ENCODE measurements around the gene YAE1. TPM values are rescaled to one million over a fixed set of nuclear protein-coding genes. Genes with fewer than 3 reads are reported as not detected.

YAE1 gene
- total and polyA plus RNA-seq, 12 donors: 11.1 to 77.2 (median 23.7) TPM

DNA sequence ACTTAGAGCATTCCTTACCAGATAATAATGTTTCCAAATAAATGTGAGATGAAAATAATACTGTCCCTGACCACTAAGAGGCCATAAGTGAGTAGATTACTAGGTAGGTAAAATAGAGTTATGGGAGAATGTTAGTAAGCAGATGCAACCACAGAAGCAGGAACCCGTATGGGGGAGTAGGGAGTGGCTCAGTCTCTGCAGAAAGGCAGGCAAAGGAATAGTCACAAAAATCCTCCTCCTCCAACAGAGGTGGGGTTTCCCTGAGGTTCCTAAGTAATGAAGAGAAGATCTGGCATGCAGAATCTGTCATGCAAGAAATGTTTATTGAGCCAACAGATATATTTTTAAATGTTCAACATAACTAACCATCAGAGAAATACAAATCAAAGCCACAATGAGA is 9.0 kb upstream of the YAE1 start:
- Histone ChIP-seq H3K36me3 (replicated peaks in 1 of 2) (no peaks in the 10 kb centered on the region), H3K27ac (no peak overlapping the region), H3K9me3 (replicated peaks in 1 of 3) (no peaks in the 10 kb centered on the region), H3K4me1 (replicated peaks in 1 of 2) (peaks cover 0 to 9% of the 10 kb centered on the region in 2 donors), H3K27me3 (no peaks in the 10 kb centered on the region), H3K4me3 (no peak overlapping the region)
- DNase-seq: no peak
- 21 to 53% (median 37%) methylated on average over 1 of the region's 1 CpG for WGBS, 4 donors
- intact Hi-C loops (cut with DNase I): no loop called here
- TF ChIP-seq CTCF (IDR thresholded peaks at IDR 0.05) (no peak), POLR2A (IDR thresholded peaks at IDR 0.05) (no peak)

- TF ChIP-seq POLR2A (IDR thresholded peaks at IDR 0.05) (no peak), CTCF (IDR thresholded peaks at IDR 0.05) (no peak)
- DNase-seq: no peak
- H3K4me3 ChIP-seq: no peak overlapping the region
- no peaks in the 10 kb centered on the region for H3K27me3 ChIP-seq
- H3K27ac ChIP-seq: no peak overlapping the region
- no peaks in the 10 kb centered on the region for H3K9me3 ChIP-seq (replicated peaks in 1 of 3)
- intact Hi-C loops (cut with DNase I): no loop called here
- H3K36me3 ChIP-seq (replicated peaks in 1 of 2): no peaks in the 10 kb centered on the region
- H3K4me1 ChIP-seq (replicated peaks in 1 of 2): peaks cover 0 to 9% of the 10 kb centered on the region in 2 donors
Measured at GRCh38 chr7:39557911-39558310, 8.3 kb upstream of the YAE1 start.

GRCh38 chr7:39560408-39560807 is 5.8 kb upstream of the YAE1 start:
- TF ChIP-seq POLR2A (IDR thresholded peaks at IDR 0.05): no peak
- Histone ChIP-seq H3K36me3 (replicated peaks in 1 of 2) (no peaks in the 10 kb centered on the region), H3K27me3 (no peaks in the 10 kb centered on the region)

GRCh38 chr7:39560997-39561396 is 5.2 kb upstream of the YAE1 start:
- H3K27me3 ChIP-seq: no peaks in the 10 kb centered on the region
- no peak overlapping the region for H3K4me3 ChIP-seq
- no peaks in the 10 kb centered on the region for H3K36me3 ChIP-seq (replicated peaks in 1 of 2)
- H3K27ac ChIP-seq: no peak overlapping the region
- 18 to 44% (median 26%) methylated on average over 1 of the region's 1 CpG for WGBS, 4 donors
- TF ChIP-seq POLR2A (IDR thresholded peaks at IDR 0.05): no peak
- TF ChIP-seq CTCF (IDR thresholded peaks at IDR 0.05): no peak
- peaks cover 6 to 9% of the 10 kb centered on the region in 2 donors for H3K4me1 ChIP-seq (replicated peaks in 1 of 2)
- H3K9me3 ChIP-seq (replicated peaks in 1 of 3): no peaks in the 10 kb centered on the region
- DNase-seq: no peak
- intact Hi-C loops (cut with DNase I): no loop called here

More at GRCh38 chr7:39560408-39560807, 5.8 kb upstream of the YAE1 start:
- peaks cover 2 to 9% of the 10 kb centered on the region in 2 donors for H3K4me1 ChIP-seq (replicated peaks in 1 of 2)
- 29 to 41% (median 38%) methylated on average over 1 of the region's 1 CpG for WGBS, 4 donors
- H3K27ac ChIP-seq: no peak overlapping the region
- DNase-seq: peak in 1 of 7 donors; percentile 18
- no peak overlapping the region for H3K4me3 ChIP-seq
- intact Hi-C loops (cut with DNase I): no loop called here
- no peaks in the 10 kb centered on the region for H3K9me3 ChIP-seq (replicated peaks in 1 of 3)

DNA sequence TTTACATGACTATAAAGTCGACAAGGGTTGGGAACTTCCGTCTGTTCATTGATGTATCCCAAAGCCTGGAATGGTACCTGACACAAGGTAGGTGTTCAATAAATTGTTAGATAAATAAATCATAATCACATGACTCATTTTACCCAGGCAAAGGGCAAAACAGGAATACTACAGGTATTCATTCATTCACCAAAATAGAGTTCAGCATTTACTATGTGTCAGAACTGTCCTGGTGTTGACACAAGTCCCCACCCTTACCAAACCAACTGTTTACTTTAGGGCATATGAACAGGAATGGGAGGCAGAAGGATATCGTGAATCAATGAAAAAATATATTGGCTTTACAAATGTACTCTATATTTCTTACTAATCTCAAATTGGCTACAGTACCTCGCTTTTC is 666 bp upstream of the YAE1 start:
- intact Hi-C loops (cut with DNase I): no loop called here
- H3K4me1 ChIP-seq (replicated peaks in 1 of 2): peaks cover 18 to 19% of the 10 kb centered on the region in 2 donors
- TF ChIP-seq POLR2A (IDR thresholded peaks at IDR 0.05) (no peak), CTCF (IDR thresholded peaks at IDR 0.05) (no peak)
- WGBS, 4 donors: 45 to 48% (median 45%) methylated on average over 4 of the region's 4 CpGs
- no peak for DNase-seq
- H3K9me3 ChIP-seq (replicated peaks in 1 of 3): no peaks in the 10 kb centered on the region
- H3K27ac ChIP-seq: peak overlapping the region in 2 of 5 donors; percentile 85 to 86
- H3K36me3 ChIP-seq (replicated peaks in 1 of 2): no peaks in the 10 kb centered on the region
- H3K4me3 ChIP-seq: peak overlapping the region in 3 of 4 donors; percentile 44 to 77 (median 69)
- H3K27me3 ChIP-seq: no peaks in the 10 kb centered on the region
